Type B pancreatic cell (in vitro differentiated cells): Measurements from ENCODE around the gene LOXL3. TPM values are rescaled to one million over a fixed set of nuclear protein-coding genes. Genes with fewer than 3 reads are reported as not detected.

ENCODE experiments used
- DNase-seq: peaks from one replicate; pipeline ENCODE4 v3.0.0; 2021; ENCODE audit warnings: mixed read lengths; ENCODE audit not compliant: unreplicated experiment; ENCODE audit errors: extremely low spot score
- H3K27ac Mint-ChIP-seq: 2 replicates; pipeline ENCODE4 v1.8.0; 2021; ENCODE audit warnings: mild to moderate bottlenecking, mixed read lengths
- H3K27me3 Mint-ChIP-seq: 2 replicates; pipeline ENCODE4 v1.8.0; 2021; ENCODE audit warnings: mixed read lengths
- H3K36me3 Mint-ChIP-seq: 2 replicates; pipeline ENCODE4 v1.8.0; 2021; ENCODE audit warnings: mixed read lengths
- H3K4me1 Mint-ChIP-seq: one replicate; pipeline ENCODE4 v1.8.0; 2021; ENCODE audit warnings: mixed read lengths; ENCODE audit not compliant: unreplicated experiment
- H3K4me3 Mint-ChIP-seq: 2 replicates; pipeline ENCODE4 v1.8.0; 2021; ENCODE audit warnings: mild to moderate bottlenecking, mixed read lengths
- H3K9me3 Mint-ChIP-seq: 2 replicates; pipeline ENCODE4 v1.8.0; 2021; ENCODE audit warnings: mixed read lengths
- CTCF ChIP-seq: fragments of 200-600 bp; sonication (generic); conservative IDR thresholded peaks from 2 replicates; pipeline ENCODE4 v1.5.0; 2021; ENCODE audit warnings: antibody characterized with exemption, mild to moderate bottlenecking
- total RNA-seq: library from RNA; stranded (reverse); gene quantifications from 2 replicates; pipeline ENCODE4 v1.2.1, GENCODE V29; 2021; ENCODE audit warnings: low replicate concordance

The LOXL3 gene
- total RNA-seq, 1 donor from 2014 or later = 23.8 TPM

- no peak for TF ChIP-seq CTCF
- peak overlapping the region; percentile 98 for H3K4me3 Mint-ChIP-seq
- peaks cover 2% of the 10 kb centered on the region for H3K27me3 Mint-ChIP-seq
- no peak for DNase-seq
- peaks cover 17% of the 10 kb centered on the region for H3K36me3 Mint-ChIP-seq
- peaks cover 29% of the 10 kb centered on the region for H3K4me1 Mint-ChIP-seq
- peak overlapping the region; percentile 89 for H3K27ac Mint-ChIP-seq
- H3K9me3 Mint-ChIP-seq = no peaks in the 10 kb centered on the region
Measured at GRCh38 chr2:74528600-74529356, 25.0 kb downstream of the LOXL3 start.

- no peak for DNase-seq
- peak overlapping the region; percentile 55 for H3K27ac Mint-ChIP-seq
- H3K9me3 Mint-ChIP-seq = no peaks in the 10 kb centered on the region
- no peak for TF ChIP-seq CTCF
- peak overlapping the region; percentile 98 for H3K4me3 Mint-ChIP-seq
- peaks cover 10% of the 10 kb centered on the region for H3K27me3 Mint-ChIP-seq
- peaks cover 17% of the 10 kb centered on the region for H3K36me3 Mint-ChIP-seq
- H3K4me1 Mint-ChIP-seq = peaks cover 29% of the 10 kb centered on the region
Measured at GRCh38 chr2:74527741-74528140, 26.0 kb downstream of the LOXL3 start.

GRCh38 chr2:74526649-74527230 lies 27.0 kb downstream of the LOXL3 start:
- peaks cover 20% of the 10 kb centered on the region for H3K27me3 Mint-ChIP-seq
- H3K4me1 Mint-ChIP-seq = peaks cover 25% of the 10 kb centered on the region
- DNase-seq = no peak
- H3K4me3 Mint-ChIP-seq = peak overlapping the region; percentile 83
- peak overlapping the region; percentile 75 for H3K27ac Mint-ChIP-seq
- H3K9me3 Mint-ChIP-seq = no peaks in the 10 kb centered on the region
- no peak for TF ChIP-seq CTCF
- peaks cover 13% of the 10 kb centered on the region for H3K36me3 Mint-ChIP-seq

- peak within 1 kb of the TSS; percentile 83 for H3K4me3 Mint-ChIP-seq
- H3K27ac Mint-ChIP-seq = peak within 1 kb of the TSS; percentile 75
- no peak for TF ChIP-seq CTCF
Measured at GRCh38 chr2:74525717-74526648, 27.8 kb downstream of the LOXL3 start, which contains the start of gene DQX1. Gene DQX1, minus strand, starts transcription at chr2:74526231. Its CDS starts 502 bp downstream, at chr2:74525729.

GRCh38 chr2:74524955-74525716 lies 28.6 kb downstream of the LOXL3 start:
- DNase-seq = no peak
- H3K4me1 Mint-ChIP-seq = peaks cover 14% of the 10 kb centered on the region
- H3K27ac Mint-ChIP-seq = no peak overlapping the region
- peaks cover 13% of the 10 kb centered on the region for H3K36me3 Mint-ChIP-seq
- no peak overlapping the region for H3K4me3 Mint-ChIP-seq
- H3K9me3 Mint-ChIP-seq = no peaks in the 10 kb centered on the region
- H3K27me3 Mint-ChIP-seq = peaks cover 36% of the 10 kb centered on the region
- TF ChIP-seq CTCF = no peak

More at GRCh38 chr2:74525717-74526648, 27.8 kb downstream of the LOXL3 start, which contains the start of gene DQX1:
- DNase-seq = no peak
- H3K4me1 Mint-ChIP-seq = peaks cover 19% of the 10 kb centered on the region
- peaks cover 13% of the 10 kb centered on the region for H3K36me3 Mint-ChIP-seq
- no peaks in the 10 kb centered on the region for H3K9me3 Mint-ChIP-seq
- H3K27me3 Mint-ChIP-seq = peaks cover 28% of the 10 kb centered on the region
